GM18505 (cell line): ENCODE data around the gene ANXA10.

ENCODE experiments used
- ATAC-seq: cut with Tn5 transposase; IDR thresholded peaks from one replicate; pipeline ENCODE4 v1.9.1; 2021; ENCODE audit not compliant: unreplicated experiment
- POLR2A ChIP-seq: IDR thresholded peaks from 4 replicates; pipeline ENCODE4 v1.6.1; 2011; ENCODE audit warnings: borderline replicate concordance; ENCODE audit not compliant: insufficient read depth, insufficient read length; ENCODE audit errors: extremely low read depth

The ANXA10 gene, protein sequence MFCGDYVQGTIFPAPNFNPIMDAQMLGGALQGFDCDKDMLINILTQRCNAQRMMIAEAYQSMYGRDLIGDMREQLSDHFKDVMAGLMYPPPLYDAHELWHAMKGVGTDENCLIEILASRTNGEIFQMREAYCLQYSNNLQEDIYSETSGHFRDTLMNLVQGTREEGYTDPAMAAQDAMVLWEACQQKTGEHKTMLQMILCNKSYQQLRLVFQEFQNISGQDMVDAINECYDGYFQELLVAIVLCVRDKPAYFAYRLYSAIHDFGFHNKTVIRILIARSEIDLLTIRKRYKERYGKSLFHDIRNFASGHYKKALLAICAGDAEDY

DNA sequence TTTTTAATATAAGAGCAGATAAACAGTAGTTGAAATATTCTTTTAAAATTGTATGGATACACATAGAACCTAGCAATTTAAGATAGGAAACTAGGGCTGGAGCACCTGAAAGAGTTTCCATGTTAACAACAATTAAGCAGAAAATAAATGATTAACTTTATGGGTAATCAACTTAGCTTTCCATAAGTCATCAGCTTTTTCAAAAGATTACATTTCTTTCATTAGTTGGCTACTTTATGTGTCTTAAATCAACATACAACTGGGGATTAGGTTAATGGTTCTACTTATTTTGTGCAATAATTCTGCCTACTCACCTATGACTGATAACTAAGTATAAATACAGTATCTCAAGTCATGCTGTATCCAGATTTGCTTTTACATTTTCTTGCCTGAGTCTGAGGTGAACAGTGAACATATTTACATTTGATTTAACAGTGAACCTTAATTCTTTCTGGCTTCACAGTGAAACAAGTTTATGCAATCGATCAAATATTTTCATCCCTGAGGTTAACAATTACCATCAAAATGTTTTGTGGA, at the start of gene ANXA10:
ANXA10 (plus strand) TSS at position 362 of the 537 bp plus-strand sequence; CDS start at position 526, 164 bp downstream.
- ATAC-seq: no peak
- no peak for TF ChIP-seq POLR2A

DNA sequence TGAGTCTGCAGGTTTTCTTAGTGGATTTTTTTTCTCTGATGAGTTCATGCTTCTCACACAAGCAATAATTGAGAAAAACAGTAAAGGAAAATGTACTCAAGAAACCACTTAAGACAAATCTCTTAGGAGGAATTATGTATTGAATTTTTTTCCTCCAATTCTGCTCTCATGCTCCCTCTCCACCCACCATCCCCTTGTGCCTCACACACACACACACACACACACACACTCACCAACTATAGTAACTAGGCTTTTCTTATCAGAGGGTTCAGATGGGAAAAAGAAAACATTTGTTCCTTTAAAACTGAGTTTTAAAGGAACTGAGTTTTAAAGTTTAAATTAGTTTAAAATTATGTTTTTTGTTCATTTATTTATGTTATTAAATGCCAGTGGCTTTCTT, 47.0 kb upstream of the ANXA10 start:
- TF ChIP-seq POLR2A: no peak
- no peak for ATAC-seq

DNA sequence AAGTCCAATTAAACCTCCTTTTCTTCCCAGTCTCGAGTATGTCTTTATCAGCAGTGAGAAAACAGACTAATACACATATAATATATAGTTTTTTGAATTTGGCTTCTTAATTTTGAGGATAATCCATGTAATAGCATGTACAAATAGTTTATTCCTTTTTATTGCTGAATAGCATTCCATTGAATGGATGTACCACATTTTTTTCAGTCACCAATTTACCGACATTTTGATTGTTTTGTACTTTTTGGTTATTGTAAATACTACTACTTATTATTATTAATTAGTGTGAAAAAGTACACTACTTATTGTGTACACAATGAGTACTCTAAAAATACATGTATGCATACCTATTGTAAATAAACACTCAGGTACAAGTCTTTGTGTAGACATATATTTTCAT, 42.3 kb upstream of the ANXA10 start:
- no peak for ATAC-seq
- no peak for TF ChIP-seq POLR2A

DNA sequence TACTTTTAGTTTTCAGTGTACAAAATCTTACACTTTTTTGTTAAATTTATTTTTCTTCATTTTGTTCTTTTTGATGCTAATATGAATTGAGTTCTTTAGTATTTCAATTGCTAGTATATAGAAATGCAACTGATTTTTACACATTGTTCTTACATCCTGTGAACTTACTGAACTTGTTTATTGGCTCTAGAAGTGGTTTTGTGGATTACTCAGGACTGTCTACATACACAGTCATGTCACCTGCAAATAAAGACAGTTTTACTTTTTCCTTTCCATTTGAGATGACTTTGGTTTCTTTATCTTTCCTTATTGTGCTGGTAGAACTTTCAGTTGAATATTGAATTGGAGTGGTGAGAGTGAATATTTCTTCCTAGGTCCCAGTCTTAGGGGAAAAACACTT, 40.8 kb upstream of the ANXA10 start:
- no peak for TF ChIP-seq POLR2A
- ATAC-seq: no peak

DNA sequence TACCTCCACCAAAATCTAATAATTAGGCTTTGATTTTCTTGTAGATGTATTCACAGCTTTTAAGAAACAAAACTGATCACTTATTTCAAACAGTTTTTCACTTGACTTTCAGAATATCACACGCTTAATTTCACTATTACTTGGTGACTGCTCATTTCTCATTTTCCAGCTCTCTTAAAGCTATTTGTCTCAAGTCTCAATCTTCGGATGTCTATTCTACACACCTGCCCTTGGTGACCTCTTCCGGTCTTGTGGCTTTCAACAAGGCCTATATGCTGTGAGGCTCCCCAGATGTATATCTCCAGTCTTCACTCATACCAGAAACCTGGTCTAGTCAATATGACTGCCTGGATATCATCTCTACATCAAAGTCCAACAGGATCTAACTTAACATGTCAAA, 34.9 kb upstream of the ANXA10 start:
- ATAC-seq: peak; percentile 77
- no peak for TF ChIP-seq POLR2A

DNA sequence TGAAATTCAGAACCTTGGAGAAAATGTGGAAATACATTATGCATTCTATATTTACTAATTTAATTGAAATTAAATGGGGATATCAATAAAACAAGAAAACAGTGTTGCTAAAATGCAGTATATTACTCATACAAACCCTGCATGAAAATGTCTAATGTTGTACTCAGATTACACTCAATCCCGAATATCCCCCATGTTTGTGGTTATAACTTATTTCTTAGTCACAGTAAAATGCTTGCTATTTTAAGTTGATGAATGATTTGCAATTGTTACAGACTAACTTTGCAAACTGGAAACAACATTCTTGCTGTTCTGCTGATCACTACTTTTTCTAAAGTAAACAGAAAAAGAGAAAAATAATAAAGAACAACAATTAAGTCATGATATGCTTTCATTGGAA, 33.1 kb upstream of the ANXA10 start:
- ATAC-seq: no peak
- no peak for TF ChIP-seq POLR2A

DNA sequence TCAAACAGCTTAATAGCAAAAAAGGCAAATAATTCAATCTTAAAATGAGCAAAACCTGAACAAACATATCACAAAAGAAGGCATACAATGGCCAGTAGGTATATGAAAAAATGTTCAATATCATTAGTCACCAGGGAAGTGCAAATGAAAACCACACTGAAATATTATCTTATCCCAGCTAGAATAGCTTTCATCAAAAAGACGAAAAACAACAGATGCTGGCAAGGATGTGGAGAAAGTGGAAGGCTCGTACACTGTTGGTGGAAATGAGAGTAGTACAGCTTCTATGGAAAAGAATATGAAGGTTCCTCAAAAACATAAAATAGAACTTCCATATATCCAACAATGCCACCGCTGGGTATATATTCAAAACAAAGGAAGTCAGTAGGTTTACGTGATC, 29.3 kb upstream of the ANXA10 start:
- TF ChIP-seq POLR2A: no peak
- no peak for ATAC-seq

DNA sequence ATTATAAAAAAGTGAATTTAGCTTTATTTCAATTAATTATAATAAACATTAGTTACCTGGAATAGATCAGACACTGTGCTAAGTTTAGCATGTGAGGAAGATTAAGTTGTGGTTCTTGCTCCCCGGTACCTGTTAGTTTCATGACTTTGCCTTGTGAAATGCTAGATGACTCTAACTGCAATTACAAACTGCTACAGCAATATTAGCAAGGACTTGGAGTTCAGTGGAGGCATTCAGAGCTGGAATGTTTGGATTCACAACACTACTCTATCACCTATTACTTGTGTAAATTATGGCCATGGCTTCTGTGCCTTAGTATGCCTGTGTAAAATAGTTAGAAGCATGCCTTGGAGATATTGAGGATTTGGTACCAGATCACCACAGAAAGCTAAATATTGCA, 21.4 kb upstream of the ANXA10 start:
- ATAC-seq: no peak
- no peak for TF ChIP-seq POLR2A

DNA sequence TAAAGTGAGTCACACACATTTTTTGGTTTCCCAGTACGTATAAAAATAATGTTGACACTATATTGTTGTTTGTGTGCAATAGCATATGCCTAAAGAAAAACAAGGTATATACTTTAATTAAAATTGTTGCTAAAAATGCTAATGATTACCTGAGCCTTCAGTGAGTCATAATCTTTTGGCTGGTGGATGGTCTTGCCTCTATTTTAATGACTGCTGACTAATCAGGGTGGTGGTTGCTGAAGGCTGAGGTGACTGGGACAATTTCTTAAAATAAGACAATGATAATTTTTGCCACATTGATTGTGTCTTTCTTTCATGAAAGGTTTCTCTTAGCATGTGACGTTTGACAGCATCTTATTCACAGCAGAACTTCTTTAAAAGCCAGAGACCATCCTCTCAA, 21.0 kb upstream of the ANXA10 start:
- no peak for ATAC-seq

DNA sequence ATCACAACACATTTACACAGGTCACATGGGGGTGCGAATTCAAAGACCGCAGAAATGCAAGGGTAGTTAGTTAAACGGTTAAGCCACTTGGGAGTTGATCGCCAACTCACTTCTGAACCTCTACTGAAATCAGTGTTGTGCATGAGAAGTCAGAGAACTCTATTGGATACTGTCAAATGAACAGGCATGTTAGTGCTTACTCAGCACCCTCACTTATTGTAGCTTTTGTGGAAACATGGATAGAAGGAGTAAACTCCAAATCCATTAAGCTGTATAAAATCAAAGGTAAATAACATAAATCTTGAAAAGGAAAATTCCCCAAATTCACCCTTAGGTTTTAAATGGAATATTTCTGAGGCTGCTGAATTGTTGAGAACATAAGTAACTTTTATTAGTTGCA, 17.5 kb upstream of the ANXA10 start:
- TF ChIP-seq POLR2A: no peak
- ATAC-seq: no peak

More for the DNA sequence above, 21.0 kb upstream of the ANXA10 start:
- no peak for TF ChIP-seq POLR2A

DNA sequence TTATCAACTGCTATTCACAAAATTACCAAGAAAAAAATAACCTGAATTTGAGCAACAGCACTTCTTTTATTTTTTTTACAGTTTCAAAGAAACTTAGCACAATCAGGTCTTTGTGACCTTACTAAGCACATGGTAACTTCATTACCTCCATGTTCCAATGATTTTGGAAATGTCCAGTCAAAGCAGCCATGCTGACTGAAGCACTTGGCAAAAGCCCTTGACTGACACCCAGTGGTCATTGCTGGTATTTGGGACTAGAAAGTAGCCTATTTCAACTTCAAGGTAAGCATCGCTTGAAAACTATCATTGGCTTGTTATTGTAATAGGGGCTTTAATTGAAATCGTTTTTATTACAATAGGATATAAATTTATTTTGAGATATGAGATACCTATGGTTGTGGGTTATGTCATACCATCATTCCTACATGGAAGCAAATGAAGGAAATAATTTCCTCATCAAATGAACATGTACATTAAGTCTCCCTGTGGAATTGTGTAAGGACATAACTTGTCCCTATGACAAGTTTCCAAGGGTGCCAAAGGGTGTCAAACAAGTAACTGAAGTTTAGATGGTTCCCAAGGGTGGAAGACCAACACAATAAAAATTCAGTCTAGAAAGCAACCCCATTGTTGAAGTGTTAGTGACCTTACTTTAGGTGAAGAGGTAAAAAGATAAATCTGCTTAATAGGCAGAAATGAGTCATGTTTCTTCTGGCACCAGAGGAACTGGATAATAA, 15.2 kb upstream of the ANXA10 start:
- ATAC-seq: peak; percentile 92
- TF ChIP-seq POLR2A: no peak

DNA sequence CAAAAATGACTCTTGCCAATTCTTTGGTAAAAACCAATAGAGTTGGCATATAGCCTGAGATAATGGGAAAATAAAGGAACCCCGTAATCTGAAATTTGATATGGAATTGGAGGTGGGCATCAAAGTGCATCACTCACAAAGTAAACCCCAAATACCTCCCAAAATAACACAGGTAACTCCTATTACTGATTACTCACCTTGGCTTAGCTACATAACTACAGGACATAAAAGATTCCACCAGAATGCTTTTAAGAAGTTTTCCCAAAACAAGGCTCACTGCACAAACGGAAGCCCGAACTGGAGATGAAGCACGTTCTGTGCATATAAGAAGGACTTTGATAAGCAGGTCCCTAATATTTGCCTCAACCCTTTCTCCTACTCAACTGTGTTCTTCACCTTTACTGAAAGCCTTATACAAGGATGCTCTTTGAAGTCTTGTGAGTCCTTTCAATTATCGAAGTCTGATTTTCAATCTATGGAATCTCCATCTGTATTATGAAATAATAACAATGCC, 14.6 kb upstream of the ANXA10 start:
- TF ChIP-seq POLR2A: no peak
- no peak for ATAC-seq

DNA sequence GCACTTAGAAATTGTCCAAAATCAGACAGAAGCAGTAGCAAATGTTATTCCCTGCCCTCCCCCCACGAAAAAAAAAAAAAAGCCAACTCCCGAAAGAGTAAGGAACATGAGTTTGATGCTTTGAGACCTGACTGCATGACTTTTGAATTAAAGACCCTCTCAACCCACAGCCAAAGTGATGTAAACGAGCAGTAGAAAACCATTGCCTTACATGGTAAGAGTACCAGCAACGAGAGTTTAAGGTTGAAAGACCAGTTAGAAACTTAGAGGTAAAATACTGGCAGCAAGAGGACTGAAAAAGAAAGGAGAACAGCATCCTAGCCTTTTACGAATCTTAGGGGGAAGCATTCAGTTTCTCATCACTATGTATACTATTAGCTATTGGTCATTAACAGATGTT, 10.0 kb upstream of the ANXA10 start:
- ATAC-seq: no peak
- no peak for TF ChIP-seq POLR2A
